WERI-Rb-1 (cell line): Measurements from ENCODE around the gene GIPC1.
A peak's percentile ranks its signal among the peaks of the same experiment; 100 is the strongest.

Source experiments
- DNase-seq: peaks from one replicate; pipeline ENCODE4 v3.0.0-alpha.2; 2020
- H3K27ac ChIP-seq: fragments of 250-450 bp; sonication (Bioruptor Pico); 2 replicates; pipeline ENCODE4 v1.5.1; 2020; ENCODE audit warnings: mild to moderate bottlenecking, moderate library complexity
- H3K27me3 ChIP-seq: fragments of 250-450 bp; sonication (Bioruptor Pico); 2 replicates; pipeline ENCODE4 v1.5.1; 2021; ENCODE audit warnings: mild to moderate bottlenecking, low read depth, moderate library complexity; ENCODE audit not compliant: insufficient read depth, severe bottlenecking
- H3K36me3 ChIP-seq: fragments of 250-450 bp; sonication (Bioruptor Pico); 2 replicates; pipeline ENCODE4 v1.5.1; 2020; ENCODE audit warnings: mild to moderate bottlenecking, moderate library complexity
- H3K4me3 ChIP-seq: 2 replicates; pipeline ENCODE4 v1.5.1; 2011; ENCODE audit warnings: low read depth, mild to moderate bottlenecking, control low read depth, low read length
- H3K9me3 ChIP-seq: fragments of 250-450 bp; sonication (Bioruptor Pico); 2 replicates; pipeline ENCODE4 v1.5.1; 2021; ENCODE audit warnings: mild to moderate bottlenecking, moderate library complexity; ENCODE audit not compliant: severe bottlenecking
- CTCF ChIP-seq: IDR thresholded peaks from 2 replicates; pipeline ENCODE4 v1.5.1; 2011; ENCODE audit warnings: low read depth, mild to moderate bottlenecking, control low read depth, inconsistent platforms, low read length

GIPC1 gene

DNA sequence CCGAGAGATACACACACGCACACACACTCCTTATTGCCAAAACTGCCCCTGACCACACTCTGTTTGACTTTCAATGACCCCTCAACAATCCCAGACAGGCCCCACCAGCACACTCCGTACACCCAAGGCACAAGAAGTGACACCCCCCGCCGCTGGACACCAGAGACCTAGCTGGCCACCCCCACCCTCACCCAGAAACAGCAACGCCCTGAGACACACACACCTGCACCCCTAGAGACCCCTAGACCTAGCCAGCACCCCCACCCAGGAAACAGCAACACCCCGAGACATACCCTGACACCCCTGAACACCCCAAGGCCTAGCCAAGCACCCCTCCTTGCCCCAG is 19.6 kb downstream of the GIPC1 start:
- TF ChIP-seq CTCF = no peak
- Histone ChIP-seq H3K36me3 (peaks cover 26% of the 10 kb centered on the region), H3K27ac (no peak overlapping the region), H3K4me3 (no peak overlapping the region), H3K9me3 (no peaks in the 10 kb centered on the region), H3K27me3 (no peaks in the 10 kb centered on the region)
- no peak for DNase-seq

GRCh38 chr19:14475251-14476073 is 20.5 kb downstream of the GIPC1 start, which contains the start of gene PTGER1:
Gene PTGER1 (minus strand): TSS chr19:14475354. CDS start chr19:14474320, 1,034 bp downstream.
- no peaks in the 10 kb centered on the region for H3K9me3 ChIP-seq
- no peaks in the 10 kb centered on the region for H3K27me3 ChIP-seq
- peak; percentile 64 for TF ChIP-seq CTCF
- H3K4me3 ChIP-seq = peak within 1 kb of the TSS; percentile 46
- DNase-seq = peak; percentile 79
- peak within 1 kb of the TSS; percentile 73 for H3K27ac ChIP-seq
- peaks cover 28% of the 10 kb centered on the region for H3K36me3 ChIP-seq

- no peak for DNase-seq
- Histone ChIP-seq H3K4me3 (peak overlapping the region; percentile 46), H3K36me3 (peaks cover 29% of the 10 kb centered on the region), H3K27ac (peak overlapping the region; percentile 73), H3K27me3 (no peaks in the 10 kb centered on the region), H3K9me3 (no peaks in the 10 kb centered on the region)
- no peak for TF ChIP-seq CTCF
Measured at GRCh38 chr19:14474827-14475226, 21.1 kb downstream of the GIPC1 start.

DNA sequence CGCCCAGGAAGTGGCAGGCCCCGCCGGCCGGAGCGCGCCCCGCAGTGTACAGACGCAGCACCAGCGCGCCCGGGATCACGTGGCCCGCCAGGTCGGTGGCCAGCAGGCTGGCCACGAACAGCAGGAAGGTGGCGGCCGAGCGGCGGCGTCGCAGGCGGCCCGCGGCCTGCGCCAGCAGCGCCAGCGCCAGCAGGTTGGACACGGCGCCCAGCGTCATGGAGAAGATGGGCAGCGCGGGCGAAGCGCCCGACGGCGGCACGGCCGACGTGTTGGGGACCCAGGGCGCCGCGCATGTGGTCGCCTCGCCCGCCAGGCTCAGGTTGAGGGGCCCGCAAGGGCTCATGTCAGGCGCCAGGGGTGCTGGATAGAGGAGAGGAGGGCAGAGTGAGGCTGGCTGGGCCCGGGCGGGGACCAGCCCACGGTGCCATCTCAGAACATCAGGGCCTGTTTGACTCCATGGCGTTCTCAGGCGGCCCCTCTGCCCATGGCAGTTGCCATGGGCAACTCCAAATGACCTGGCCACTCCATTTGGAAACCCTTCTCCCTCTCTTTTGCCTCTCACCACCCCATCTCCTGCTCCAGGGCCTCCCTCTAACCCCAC is 21.8 kb downstream of the GIPC1 start:
- Histone ChIP-seq H3K36me3 (peaks cover 34% of the 10 kb centered on the region), H3K9me3 (no peaks in the 10 kb centered on the region), H3K27ac (no peak overlapping the region), H3K27me3 (no peaks in the 10 kb centered on the region), H3K4me3 (no peak overlapping the region)
- TF ChIP-seq CTCF = no peak
- DNase-seq = no peak

DNA sequence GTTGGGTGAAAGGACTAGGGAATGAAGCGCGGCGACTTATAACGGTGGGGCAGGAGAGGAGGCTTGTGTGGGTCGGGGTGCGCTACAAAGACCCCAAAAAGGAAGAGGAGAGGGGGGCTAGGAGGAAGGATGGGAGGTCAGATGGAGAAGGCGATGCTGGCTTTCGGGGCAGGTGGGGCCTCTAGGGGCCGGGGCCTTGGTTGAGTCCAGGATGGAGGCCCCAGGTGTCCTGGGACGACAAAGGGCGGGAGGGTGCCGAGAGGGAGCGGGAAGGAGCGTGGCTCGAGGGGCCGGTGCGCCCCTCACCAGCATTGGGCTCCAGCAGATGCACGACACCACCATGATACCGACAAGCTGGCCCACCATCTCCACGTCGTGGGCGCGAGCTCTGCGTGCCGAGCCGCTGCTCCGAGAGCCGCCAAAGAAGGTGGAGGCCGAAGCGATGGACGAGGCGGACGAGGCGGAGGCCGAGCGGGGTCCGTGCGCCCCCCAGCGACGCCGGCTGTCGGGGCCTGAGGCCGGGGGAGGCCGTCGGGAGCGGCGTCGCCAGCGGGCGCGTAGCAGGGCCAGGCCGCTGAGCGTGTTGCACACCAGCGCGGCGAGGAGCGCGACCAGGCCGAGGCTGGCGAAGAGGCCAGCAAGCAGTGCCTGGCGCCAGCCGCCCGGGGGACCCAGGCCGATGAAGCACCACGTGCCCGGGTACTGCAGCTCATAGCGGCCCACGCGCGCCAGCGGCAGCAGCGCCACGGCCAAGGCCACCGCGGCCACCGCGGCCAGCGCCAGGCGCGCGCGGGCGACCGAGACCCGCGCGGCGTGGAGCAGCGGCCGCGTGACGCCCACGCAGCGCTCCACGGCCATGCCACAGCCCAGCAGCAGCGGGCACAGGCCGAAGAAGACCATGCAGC is 22.6 kb downstream of the GIPC1 start:
- no peaks in the 10 kb centered on the region for H3K9me3 ChIP-seq
- TF ChIP-seq CTCF = no peak
- DNase-seq = no peak
- H3K4me3 ChIP-seq = no peak overlapping the region
- peaks cover 31% of the 10 kb centered on the region for H3K36me3 ChIP-seq
- H3K27ac ChIP-seq = no peak overlapping the region
- H3K27me3 ChIP-seq = no peaks in the 10 kb centered on the region
